ENCODE data around the gene BHLHA15.

BHLHA15 gene

DNA sequence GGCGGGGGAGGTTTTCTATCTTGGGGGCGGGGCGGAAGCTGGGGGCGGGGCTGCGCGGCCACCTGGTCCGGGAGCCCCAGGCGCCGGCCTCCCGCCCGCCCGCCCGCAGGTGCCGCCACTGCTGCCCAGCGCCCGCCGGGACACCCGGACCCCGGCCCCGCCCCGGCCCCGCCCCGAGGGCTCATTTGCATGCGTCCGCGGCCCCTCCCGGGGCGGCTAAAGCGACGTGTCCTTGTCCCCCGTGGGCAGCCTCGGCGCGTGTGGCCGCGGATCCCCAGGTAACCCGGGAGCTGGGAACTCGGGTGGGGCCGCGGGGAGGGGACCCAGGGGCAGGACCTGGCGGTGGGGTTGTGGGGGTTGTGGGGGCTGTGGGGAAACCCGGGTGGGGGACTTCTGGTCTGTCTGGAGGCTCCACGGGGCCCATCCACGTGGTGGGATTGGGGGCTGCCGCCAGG is at the start of gene BHLHA15:
Gene BHLHA15 (plus strand): TSS at position 219 of the 455 bp plus-strand sequence. CDS start 871 bp downstream, outside the sequence.
- no peak for DNase-seq

DNA sequence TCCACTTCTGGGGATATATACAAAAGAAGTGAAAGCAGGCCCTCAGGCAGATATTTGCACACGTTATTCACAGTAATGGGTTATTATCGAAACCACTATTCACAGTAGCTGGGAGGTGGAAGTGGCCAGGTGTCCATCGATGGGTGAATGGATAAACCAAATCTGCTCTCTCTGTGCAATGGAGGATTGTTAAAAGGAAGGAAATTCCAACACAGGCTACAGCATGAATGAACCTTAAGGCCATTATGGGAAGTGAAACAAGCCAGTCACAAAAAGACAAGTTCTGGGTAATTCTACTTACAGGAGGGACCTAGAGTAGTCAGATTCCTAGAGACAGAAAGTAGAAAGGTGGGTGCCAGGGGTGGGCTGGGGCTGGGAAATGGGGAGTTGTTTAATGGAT is 48.5 kb upstream of the BHLHA15 start:
- no peak for DNase-seq

DNA sequence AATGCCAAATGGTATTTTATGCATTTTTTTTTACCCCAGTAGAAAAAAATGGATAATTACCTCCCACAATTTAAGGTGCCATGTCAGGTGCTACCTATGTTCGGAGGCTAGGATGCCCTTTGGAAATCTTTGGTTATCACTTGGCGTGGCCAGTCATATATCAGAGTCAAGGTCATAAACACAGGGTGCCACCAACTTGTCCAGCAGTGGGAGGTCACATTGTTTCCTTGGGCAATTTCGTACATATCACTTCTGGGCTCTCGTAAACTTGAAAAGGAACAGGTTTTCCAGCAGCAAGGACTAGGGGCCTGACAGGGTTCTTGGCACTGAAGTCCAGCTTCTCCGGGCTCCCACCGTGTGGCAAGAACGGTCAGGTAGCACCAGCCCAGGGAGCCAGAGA is 48.0 kb upstream of the BHLHA15 start:
- no peak for DNase-seq

DNA sequence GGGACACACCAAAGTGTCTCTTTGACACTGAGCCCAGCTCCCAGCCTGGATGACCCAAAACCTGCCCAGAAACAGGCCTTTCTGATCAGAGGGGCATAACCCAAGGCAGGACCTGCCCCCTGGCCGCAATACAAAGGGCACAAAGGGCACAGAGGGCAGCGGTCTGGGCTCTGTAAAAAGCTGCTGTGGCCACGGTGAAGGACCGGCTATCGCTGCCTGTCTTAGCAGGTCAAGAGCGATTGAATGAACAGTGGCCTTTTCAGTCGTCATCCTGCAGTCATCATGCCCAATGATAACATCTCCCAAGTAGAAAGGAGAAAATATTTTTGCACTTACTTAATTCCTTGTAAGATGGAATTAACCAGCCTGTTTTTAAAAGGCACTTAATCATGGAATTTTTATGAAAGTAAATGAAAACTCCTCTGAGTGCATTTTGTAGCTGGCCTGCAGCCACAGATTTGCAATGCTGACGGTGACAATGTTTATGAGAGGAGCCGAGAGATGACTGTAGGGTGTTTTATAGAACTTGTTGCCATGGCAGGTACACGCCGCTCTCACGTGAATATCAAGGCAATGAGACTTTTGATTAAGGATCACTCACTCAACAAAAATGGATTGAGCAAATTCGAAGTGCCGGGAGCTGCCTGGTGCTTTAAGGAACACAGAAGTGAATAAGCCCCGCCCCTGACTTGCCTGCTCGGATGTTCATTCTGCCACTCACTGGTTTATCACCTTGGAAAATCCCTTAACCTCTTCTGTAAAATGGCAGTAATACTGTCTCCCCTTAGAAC is 47.3 kb upstream of the BHLHA15 start:
- DNase-seq: no peak

DNA sequence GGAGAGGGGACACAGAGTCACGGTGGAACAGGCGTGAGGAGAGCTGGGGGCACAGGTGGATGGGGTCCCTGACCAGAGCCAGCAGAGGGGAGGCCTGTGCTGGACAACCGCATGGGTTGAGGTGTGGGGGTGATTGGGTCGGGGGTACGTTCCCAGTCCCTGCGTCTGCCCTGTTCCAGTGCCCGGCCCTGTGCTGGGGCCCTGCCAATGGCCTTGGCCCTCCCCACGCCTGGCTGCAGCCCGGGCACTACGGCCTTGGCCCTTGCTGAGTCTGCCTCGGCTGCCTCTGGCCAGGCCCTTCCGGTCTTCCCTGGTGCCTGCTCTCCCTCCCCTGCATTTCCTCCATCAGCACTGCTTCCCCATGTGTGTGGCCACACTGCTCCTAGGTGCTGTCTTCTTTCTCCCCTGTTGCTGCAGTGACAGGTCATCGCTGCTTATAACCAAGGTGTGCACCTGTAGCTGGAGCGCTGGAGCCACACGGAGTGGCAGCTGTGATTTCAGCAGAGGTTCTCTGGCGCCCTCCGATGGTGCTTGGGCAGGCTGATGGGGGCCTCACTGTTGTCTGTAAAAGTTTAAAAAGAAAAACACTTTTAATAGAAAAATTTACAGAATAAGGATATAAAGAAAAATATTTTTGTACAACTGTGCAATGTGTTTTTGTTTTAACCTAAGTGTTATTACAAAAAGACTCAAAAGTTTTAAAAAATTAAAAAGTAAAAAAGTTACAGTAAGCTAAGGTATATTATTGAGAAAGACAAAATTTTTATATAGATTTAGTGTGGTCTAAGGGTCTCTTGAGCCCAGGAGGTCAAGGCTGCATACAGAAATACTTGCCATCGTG is 45.2 kb upstream of the BHLHA15 start:
- peak; percentile 34 to 49 for DNase-seq

DNA sequence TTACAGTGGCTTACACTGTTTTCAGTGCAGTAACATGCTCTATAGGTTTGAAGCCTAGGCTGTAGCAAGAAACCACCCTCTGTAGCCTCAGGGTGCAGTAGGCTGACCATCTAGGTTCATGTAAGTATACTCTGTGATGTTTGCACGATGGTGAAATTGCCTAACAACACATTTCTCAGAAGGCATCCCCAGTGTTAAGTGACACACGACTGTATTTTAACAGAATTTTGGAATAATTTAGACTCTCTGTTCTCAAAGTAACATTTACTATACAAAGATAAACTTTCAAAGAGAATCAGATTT is 44.6 kb upstream of the BHLHA15 start:
- DNase-seq: no peak

DNA sequence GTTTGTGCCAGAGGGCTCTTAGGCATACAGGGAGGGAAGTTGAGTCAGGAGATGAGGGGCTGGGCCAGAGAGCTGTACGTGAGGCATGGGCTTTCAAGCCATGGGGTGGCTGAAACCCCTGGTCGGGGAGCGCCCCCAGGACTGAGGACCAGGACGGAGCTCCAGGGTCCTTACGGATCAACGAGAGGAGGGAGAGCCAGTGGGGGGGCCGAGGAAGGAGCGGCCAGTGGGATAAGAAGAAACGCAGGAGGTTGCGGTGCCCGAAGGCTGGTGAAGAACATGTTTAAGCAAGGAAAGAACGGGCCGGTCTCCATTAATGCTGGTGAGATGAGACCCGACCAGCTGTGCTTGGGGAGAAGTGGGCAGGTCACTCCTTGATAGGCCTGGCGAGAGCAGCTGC is 43.6 kb upstream of the BHLHA15 start:
- DNase-seq: no peak

DNA sequence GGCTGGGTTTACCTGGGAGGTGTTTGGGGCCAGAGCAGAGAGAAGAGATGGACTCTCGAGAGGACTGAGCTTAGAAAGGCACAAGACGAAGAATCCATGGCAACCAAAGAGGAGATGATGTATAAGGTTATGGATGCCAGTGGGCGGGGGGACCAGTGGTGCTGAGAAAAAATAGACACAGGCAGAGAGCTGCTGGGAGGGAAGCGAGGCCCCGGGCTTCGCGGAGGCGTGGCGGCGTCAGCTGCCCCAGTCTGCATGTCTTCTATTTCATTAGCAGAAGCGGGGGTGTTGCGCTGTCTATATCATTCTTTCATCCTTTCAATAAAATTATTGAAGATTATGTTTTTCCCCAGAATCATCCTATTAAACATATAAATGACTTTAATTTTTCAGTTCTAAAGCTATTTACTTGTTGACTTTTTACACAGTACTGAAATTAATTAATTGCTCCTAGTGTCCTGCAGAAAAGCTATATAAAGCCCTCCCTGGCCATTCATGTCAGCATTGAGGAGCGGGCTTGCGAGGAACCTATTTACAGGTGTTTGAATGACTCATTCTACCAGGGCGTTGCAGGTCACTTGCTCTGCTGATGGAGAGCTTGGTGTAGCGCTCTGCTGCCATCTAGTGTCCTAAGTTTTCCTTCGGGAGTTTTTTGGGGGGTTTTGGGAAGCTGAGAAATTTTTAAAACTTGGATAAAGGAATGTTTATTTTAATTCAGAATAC is 42.9 kb upstream of the BHLHA15 start:
- peak; percentile 64 to 72 for DNase-seq

DNA sequence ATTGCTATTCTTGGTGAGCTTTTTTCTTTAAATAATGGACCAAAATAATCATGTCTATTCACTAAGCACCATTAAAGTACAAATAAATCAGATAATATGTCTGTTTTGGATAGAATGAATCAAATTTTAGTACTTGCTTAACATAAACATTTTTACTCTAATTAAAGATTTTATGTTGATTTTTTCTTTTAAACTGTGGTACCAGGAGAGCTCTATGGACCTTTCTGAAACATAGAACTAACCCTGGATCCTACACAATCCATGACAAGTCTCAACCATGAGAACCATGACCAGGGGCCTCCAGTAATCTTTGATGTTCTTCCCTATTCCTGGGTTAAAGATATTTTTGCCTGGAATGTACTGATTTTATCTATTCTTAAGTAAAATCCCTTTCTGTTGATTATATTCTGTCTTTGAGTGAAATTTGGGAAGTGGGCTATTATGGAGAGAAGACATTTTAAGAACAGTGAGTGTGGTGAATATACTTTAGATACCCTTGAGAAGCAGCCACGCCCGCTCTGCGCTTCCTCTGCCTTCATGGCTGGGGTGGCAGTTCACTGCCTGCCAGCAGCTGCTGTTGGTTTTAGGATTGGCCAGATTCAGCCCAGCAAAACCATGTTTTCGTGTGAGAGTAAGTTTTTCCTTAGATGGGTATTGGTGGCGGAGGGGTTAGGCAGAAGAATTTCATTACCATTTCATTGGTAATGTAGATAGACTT is 42.2 kb upstream of the BHLHA15 start:
- no peak for DNase-seq

DNA sequence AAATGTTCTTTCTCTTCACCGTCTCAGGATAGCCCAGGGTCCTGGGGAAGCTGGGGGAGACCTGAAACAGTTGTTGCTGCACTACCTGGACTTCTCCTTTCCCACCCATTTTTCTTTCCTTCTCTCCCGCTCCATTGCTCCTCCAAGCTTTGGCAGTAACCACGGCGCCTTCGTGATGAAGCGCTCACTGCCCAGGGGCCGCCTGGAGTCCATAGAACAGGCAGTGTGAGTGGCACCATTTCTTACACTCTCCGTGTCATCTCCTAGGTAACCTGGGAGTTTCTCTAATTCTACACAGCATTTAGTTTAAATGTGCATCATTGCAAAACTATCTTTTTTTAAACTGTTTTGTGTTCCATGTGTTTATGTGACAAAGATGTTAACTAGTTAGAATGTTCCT is 40.3 kb upstream of the BHLHA15 start:
- no peak for DNase-seq

DNA sequence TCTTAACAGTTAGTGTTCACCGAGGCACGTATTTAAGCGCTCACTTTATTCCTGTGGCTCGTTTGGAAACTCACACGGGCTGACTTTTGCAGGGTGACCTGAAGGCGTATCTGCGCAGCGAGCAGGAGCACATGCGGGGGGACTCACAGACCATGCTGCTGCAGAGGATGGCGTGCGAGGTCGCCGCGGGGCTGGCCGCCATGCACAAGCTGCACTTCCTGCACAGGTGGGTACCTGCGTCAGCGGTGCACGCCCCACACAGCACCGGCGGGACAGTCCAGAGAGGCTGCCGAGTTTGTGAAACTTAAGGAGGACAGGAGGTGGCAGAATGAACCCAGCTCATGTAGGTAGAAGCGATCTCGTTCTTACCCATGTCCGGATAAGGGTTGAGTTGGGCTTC is 39.8 kb upstream of the BHLHA15 start:
- no peak for DNase-seq

DNA sequence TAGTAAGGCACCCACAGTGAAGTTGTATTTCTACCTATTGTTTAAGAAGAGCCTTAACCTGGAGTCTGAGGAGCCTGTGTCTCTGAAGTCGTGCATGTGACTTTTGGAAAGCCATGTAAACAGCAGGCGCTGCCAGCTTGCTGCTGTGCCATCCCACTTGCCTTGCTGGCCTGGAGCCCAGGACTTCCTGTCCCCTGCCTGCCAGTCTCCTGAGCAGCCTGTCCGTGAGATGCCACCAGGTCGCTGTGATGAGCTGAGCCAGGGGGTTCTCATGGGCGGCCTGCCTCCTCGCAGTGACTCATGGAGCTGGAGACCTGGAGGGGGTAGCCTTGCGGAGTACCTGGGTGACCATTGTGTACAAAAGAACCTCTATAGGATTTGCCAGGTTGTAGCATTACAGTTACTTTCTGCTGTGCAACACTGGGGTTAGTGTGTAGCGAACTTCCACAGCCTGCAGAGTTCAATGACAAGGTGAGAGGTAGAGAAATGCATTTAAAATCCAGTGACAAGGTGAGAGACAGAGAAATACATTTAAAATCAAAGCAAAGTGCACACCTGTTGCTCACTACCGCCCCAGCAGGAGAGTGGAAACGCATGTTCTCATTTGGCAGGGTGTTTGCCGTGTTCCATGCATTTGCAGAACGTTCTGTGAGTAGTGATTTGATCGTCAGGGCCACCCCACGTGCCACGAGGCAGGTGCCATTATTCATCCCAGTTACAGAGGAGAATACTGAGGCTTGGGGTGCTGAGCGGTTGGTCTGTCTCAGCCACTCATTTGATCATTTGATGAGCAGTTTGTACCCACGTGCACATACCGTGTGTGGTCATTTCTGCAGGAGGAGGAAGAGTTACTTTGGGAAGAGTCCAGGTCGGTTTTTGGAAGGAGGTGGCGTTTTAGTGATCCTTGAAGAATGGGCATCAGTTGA is 36.6 kb upstream of the BHLHA15 start:
- DNase-seq: no peak

DNA sequence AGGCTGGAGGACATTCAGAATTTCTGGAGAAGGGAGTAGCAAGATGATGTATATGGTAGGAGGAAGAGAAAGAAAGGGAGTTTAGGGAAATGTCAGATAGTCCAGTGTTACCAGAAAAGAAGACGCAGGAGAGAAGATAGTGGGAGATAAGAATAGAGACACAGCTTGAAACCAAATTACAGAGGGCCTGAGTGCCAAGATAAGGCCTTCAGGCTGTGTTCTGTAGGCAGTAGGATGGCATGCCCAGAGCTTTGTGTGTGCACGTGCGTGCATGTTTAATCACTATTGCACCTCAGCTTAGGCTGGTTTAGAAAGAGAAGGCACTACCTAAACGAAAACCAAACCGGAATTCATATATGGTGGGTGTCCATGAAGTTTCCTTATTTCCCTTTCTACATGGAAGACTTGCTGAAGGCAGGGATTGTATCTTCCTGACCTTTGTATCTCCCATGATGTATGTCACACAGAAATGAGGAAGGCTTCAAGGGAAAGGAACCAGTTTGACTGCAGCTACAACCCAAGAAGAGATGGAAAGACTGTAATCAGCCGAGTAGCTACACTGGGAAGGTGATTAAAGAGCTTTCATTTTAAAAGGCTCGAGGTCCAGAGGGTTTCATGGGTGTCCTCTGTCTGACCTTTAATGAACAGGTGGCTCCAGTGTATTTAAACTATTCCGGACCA is 35.8 kb upstream of the BHLHA15 start:
- no peak for DNase-seq

DNA sequence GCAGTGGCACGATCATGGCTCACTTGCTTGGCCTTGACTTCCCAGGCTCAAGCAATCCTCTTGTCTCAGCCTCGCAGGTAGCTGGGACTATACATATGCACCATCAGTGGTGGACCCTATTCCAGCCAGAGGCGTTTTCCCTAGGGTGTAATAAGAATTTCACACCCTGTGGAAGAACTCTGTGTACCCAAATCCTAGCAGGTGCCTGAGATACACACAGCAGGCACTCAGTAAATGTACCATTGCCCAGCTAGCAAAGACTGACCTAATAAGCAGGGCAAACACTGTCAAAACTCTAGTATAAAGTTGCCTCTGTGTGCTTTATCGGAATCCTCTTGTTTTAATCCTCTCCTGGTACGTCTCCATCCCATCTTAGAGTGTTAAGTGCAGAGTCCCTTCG is 33.7 kb upstream of the BHLHA15 start:
- no peak for DNase-seq

DNA sequence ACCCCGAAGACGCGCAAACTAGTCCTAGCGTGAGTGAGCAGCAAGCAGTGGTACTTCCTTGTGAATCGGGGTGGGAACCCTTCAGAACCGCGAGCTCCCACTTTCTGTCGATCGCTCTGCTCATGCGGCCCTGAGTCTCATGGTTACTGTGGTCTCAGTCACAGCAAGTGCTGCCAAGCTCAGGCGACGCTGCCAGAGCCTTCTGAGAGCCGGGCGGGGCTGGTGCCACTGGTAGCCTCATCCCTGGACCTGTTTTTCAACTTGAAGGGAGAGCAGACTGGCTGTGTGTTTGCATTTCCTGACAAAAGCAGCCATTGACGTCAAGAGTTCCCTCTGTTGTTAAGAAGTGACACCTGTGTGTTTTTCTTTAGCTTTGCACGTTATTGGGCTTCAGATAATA is 32.9 kb upstream of the BHLHA15 start:
- DNase-seq: no peak

DNA sequence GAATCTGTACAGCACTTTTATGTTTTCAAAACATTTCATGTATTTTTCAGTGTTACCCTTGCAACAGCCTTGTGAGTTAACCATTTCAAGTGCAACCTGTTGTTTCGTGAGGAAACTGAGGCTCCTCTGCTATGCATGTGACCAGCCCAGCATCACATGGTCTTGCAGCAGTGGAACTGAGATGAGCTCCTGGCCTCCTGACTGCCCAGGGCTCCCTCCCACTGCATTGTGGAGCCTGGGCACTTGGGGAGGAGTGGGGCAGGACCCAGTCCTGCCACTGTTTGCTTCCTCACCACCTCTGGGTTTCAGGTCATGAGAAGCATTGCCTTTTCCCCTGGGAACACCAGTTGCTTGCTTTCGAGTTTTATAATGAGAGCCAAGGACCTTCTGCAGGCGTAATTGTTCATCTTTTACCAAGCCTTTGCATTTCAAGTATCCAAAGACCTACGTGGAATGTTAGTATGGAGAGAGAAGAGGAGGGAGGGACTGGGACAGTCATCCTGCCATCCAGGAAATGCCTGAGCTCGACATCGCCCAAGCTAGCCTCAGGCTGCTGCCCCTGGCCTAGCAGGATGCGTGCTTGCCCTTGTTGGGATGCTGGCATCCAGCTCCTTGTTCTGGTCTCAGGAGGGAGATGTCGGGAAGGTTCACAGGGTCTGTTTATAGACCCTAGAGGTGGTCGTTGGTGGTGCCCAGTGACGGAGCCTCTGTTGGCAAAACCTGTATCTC is 32.3 kb upstream of the BHLHA15 start:
- DNase-seq: no peak

DNA sequence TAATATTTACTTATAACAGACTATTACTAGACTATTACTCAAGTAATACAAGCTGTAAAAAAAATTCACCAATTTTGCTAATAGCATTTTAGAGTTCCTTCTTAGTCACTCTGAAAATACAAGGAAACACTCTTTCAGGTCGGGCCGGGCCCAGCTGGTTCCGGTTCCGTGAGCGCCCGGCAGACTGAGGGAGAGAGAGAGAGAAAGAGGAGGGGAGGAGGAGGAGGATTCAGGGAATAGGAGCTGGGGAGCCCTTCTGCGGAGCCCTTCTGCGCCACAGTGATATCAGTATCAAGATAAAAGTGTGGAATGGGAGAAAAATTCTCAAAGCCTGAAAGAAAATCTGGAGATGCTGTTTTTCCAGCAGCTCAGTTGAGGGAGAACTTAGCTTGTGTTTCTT is 30.5 kb upstream of the BHLHA15 start:
- DNase-seq: no peak

DNA sequence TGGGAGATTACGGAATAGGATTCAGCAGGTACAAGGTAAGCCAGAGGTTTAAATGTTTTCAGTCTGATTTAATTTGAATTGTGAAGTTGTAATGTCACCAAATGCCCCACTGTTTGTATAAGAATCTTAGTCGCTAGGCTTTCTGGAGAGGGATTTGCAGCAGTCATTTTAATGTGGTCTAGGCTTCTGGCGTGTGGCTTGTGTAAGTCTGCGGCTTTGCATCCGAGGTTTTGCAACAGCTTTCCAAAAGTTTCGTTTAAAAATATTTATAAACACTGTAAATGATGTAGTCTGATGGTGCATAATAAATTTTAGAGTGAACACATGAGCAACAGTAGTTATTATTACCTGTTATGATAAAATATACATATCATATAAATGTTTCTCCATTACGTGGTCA is 26.1 kb upstream of the BHLHA15 start:
- DNase-seq: no peak

DNA sequence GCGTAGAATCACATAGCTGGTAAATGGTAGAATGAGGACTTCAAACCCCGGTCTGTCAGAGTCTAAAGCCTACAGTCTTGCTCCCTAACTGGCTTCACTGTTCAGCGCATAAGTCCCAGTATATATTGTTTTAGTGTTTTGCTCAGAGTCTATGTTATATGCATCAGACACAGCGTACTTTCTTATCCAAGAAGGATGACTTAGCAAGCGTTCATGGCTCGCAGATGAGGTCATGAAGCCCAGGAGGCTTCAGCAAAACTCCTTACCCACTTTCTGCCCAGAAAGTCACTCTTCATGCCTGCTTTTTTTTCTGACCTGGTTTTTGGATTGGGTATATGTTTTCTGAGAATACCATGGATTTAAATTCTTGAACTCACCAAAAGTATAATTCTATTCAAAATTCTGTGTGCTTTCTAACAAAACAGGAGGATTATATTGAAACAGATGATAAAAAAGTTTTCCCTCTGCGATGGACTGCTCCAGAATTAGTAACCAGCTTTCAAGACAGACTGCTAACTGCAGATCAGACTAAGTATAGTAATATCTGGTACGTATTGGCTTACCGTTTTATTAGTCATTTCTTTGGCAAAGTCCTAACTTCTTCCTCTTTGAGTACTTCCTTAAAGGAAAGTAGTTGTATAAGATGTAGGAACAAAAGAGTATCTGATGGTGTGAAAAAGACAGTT is 24.6 kb upstream of the BHLHA15 start:
- DNase-seq: no peak

DNA sequence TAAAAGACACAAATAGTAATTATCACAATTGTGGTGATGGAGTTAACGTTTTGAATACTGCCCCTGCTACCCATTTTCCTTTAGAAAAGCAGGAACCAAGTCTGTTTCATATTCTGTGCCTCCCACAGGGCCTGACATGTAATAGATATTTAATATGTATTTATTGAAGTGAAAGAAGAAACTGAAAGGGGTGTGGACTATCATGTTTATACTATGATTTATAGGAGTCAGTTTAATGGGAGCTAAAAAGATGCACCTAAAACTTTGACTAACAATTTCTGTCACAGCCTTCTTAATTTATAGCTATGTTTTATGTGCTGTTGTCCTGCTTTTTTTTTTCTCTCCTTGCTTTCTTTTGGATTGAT is 24.1 kb upstream of the BHLHA15 start:
- DNase-seq: no peak
